HK-2 (cell line): ENCODE measurements around the gene CYB561D1.

Experiments used
- DNase-seq: peaks from one replicate; pipeline ENCODE4 v3.0.0-alpha.2; 2018; ENCODE audit not compliant: unreplicated experiment

The CYB561D1 gene

GRCh38 chr1:109481646-109482045, 12.2 kb upstream of the CYB561D1 start:
- DNase-seq, result no peak

GRCh38 chr1:109482242-109482641, 11.7 kb upstream of the CYB561D1 start:
- no peak for DNase-seq

GRCh38 chr1:109482791-109483671, 10.9 kb upstream of the CYB561D1 start:
- no peak for DNase-seq

- DNase-seq, result peak; percentile 94
Measured at GRCh38 chr1:109483672-109484518, 10.0 kb upstream of the CYB561D1 start, which contains the start of gene ATXN7L2. Gene ATXN7L2, plus strand, starts transcription at chr1:109483905. Its CDS starts 49 bp downstream, at chr1:109483954.

- DNase-seq, result peak; percentile 14
Measured at GRCh38 chr1:109484519-109484975, 9.3 kb upstream of the CYB561D1 start.

- no peak for DNase-seq
Measured at GRCh38 chr1:109485001-109485400, 8.9 kb upstream of the CYB561D1 start.

GRCh38 chr1:109487261-109487660, 6.6 kb upstream of the CYB561D1 start:
- no peak for DNase-seq

GRCh38 chr1:109488201-109488600, 5.7 kb upstream of the CYB561D1 start:
- no peak for DNase-seq

- no peak for DNase-seq
Measured at GRCh38 chr1:109488696-109489095, 5.2 kb upstream of the CYB561D1 start.

GRCh38 chr1:109490029-109490933, 3.6 kb upstream of the CYB561D1 start:
- peak; percentile 48 for DNase-seq

- DNase-seq, result no peak
Measured at GRCh38 chr1:109490934-109491302, 3.0 kb upstream of the CYB561D1 start.

GRCh38 chr1:109491372-109491771, 2.5 kb upstream of the CYB561D1 start:
- no peak for DNase-seq

- DNase-seq, result no peak
Measured at GRCh38 chr1:109492779-109493178, 1.1 kb upstream of the CYB561D1 start.

GRCh38 chr1:109493227-109493626, 667 bp upstream of the CYB561D1 start:
- no peak for DNase-seq

- DNase-seq, result no peak
Measured at GRCh38 chr1:109495738-109496137, 1.8 kb downstream of the CYB561D1 start.

- no peak for DNase-seq
Measured at GRCh38 chr1:109497449-109498160, 3.7 kb downstream of the CYB561D1 start.

- peak; percentile 26 for DNase-seq
Measured at GRCh38 chr1:109498161-109498801, 4.4 kb downstream of the CYB561D1 start.

GRCh38 chr1:109499081-109499480, 5.2 kb downstream of the CYB561D1 start:
- DNase-seq, result no peak

- peak; percentile 76 for DNase-seq
Measured at GRCh38 chr1:109499661-109500536, 6.0 kb downstream of the CYB561D1 start.
